Ascending aorta (tissue), 2 donors: ENCODE results near the gene MEGF11. TPM values are rescaled to one million over a fixed set of nuclear protein-coding genes. Genes with fewer than 3 reads are reported as not detected.

Experiments used
- DNase-seq, 2 donors: peaks; one replicate each; pipeline ENCODE4 v3.0.0-alpha.2; 2019; ENCODE audit warnings: low spot score in 2 of 2
- H3K27ac ChIP-seq, 2 donors: fragments of 200-600 bp; sonication (generic); one replicate each; pipeline ENCODE4 v1.5.1; 2016 to 2017; ENCODE audit warnings: mild to moderate bottlenecking in 1 of 2
- H3K27me3 ChIP-seq: fragments of 200-600 bp; sonication (generic); one replicate; pipeline ENCODE4 v1.5.1; 2017
- H3K36me3 ChIP-seq, 2 donors: fragments of 200-600 bp; sonication (generic); one replicate each; pipeline ENCODE4 v1.5.1; 2016
- H3K4me1 ChIP-seq, 2 donors: fragments of 200-600 bp; sonication (generic); one replicate each; pipeline ENCODE4 v1.5.1; 2016 to 2017; ENCODE audit warnings: mild to moderate bottlenecking in 1 of 2
- H3K4me3 ChIP-seq, 2 donors: fragments of 200-600 bp; sonication (generic); one replicate each; pipeline ENCODE4 v1.5.1; 2016 to 2017; ENCODE audit warnings: mild to moderate bottlenecking in 1 of 2
- H3K9me3 ChIP-seq, 2 donors: fragments of 200-600 bp; sonication (generic); one replicate each; pipeline ENCODE4 v1.5.1; 2016
- intact Hi-C: fragments of 100-400 bp; cut with DNase I; formaldehyde crosslinking; loops from one replicate; pipeline ENCODE4 v1.15.1; 2023
- total RNA-seq: library from RNA; depleted of rRNA; stranded (reverse); fragments of >200 nt; gene quantifications from one replicate; pipeline ENCODE4 v1.1.0, GENCODE V29; 2016
- TF ChIP-seq, protein P1 (sequence below), 3 experiments: fragments of 200-600 bp in 2 of 3; fragments of 450-650 bp in 1 of 3; sonication (generic) in 2 of 3; IDR thresholded peaks; one replicate each; pipeline ENCODE4 v1.5.1; 2016 to 2019; ENCODE audit warnings: antibody characterized with exemption in 3 of 3, mild to moderate bottlenecking in 1 of 3, moderate library complexity in 1 of 3

MEGF11 gene
- total RNA-seq, 1 donor from 2014 or later, result not detected

DNA sequence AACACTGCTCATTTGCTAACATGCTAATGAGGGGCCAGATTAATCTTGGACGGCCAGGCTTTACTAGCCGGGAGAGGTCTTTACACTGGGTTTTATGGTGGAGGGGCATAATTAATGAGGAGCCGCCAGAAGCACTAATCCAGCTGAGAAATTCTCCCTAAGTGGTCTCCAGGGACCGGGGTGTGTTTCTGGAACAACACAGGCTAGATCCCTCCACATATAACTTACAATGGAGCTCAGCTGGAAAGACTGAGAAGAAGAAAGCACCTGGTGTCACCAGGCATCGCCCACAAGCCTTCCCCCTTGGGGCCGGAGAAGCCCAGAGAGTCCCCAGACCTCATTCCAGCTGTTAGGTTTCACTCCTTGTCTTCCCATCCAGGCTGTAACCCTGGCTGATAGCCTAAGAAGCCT is 127.5 kb downstream of the MEGF11 start:
- Histone ChIP-seq H3K27me3 (no peaks in the 10 kb centered on the region), H3K4me3 (no peak overlapping the region), H3K36me3 (no peaks in the 10 kb centered on the region), H3K9me3 (no peaks in the 10 kb centered on the region), H3K4me1 (no peaks in the 10 kb centered on the region), H3K27ac (no peak overlapping the region)
- TF ChIP-seq, protein P1, sequence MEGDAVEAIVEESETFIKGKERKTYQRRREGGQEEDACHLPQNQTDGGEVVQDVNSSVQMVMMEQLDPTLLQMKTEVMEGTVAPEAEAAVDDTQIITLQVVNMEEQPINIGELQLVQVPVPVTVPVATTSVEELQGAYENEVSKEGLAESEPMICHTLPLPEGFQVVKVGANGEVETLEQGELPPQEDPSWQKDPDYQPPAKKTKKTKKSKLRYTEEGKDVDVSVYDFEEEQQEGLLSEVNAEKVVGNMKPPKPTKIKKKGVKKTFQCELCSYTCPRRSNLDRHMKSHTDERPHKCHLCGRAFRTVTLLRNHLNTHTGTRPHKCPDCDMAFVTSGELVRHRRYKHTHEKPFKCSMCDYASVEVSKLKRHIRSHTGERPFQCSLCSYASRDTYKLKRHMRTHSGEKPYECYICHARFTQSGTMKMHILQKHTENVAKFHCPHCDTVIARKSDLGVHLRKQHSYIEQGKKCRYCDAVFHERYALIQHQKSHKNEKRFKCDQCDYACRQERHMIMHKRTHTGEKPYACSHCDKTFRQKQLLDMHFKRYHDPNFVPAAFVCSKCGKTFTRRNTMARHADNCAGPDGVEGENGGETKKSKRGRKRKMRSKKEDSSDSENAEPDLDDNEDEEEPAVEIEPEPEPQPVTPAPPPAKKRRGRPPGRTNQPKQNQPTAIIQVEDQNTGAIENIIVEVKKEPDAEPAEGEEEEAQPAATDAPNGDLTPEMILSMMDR (IDR thresholded peaks at IDR 0.05), result no peak
- DNase-seq, result no peak
- intact Hi-C loops, result no loop called here

DNA sequence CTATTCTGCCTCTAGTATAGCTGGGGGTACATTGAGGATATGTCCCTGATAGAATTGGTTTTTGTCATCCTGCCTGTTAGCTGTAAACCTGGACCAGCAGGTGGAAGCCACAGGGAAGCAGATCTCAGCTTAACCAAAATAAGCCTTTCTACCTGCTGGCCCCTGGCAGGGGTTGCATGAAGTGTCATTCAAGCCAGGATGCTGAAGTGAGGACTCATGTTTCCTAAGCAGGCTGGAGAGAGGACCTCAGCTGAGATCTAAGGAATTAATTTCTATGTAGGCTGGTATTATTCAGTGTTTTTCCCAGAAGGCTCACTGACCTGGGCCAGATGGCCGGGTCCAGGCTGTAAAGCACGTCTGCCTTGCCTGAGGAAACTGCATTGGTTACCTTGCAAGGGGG is 128.9 kb downstream of the MEGF11 start:
- intact Hi-C loops, result no loop called here

DNA sequence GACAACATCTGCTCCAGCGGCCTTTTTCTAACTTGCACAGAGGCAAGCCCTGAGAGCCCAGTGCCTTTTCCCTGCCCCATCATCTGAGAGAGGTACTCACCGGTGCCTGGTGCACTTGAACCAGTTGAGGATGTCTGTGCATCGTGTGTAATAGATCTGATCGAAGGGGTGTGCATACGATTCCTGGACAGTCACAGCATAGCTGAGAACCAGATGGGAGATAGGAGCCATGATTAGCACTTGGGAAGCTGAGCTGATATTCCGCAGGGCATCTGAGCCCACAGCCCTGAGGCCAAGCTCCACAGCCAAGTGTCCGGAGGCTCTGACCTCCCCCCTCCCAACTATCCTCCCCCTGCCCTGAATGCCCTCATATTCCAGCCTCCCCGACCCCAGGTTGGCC is 129.8 kb downstream of the MEGF11 start:
- Histone ChIP-seq H3K4me1 (no peaks in the 10 kb centered on the region), H3K27me3 (no peaks in the 10 kb centered on the region), H3K4me3 (no peak overlapping the region), H3K36me3 (no peaks in the 10 kb centered on the region), H3K27ac (no peak overlapping the region), H3K9me3 (no peaks in the 10 kb centered on the region)
- TF ChIP-seq, protein P1 (IDR thresholded peaks at IDR 0.05), result no peak
- intact Hi-C loops, result no loop called here
- no peak for DNase-seq

More for the DNA sequence above, 128.9 kb downstream of the MEGF11 start:
- Histone ChIP-seq H3K27ac (no peak overlapping the region), H3K27me3 (no peaks in the 10 kb centered on the region), H3K9me3 (no peaks in the 10 kb centered on the region), H3K4me3 (no peak overlapping the region), H3K36me3 (no peaks in the 10 kb centered on the region), H3K4me1 (no peaks in the 10 kb centered on the region)
- no peak for DNase-seq
- TF ChIP-seq, protein P1 (IDR thresholded peaks at IDR 0.05), result no peak

DNA sequence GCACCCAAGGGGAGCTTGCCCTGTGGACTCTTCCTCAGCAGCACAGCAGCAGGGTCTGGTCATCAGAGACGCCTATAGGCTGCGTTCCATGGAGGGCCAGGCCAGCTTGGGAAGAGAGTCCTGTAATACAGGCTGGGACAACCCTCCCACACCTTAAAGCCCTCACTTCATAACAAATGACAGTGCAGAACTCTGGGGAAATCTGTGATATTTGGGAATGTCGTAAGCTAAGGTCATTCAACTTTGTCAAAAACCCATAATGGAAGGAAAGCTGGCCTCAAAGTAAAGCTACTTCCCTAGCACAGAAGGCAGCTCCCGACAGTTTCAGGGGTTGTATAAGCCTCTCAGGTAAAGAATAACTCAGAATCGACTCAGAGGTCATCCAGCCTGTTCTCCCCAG is 133.1 kb downstream of the MEGF11 start:
- intact Hi-C loops, result no loop called here
- TF ChIP-seq, protein P1 (IDR thresholded peaks at IDR 0.05), result no peak
- Histone ChIP-seq H3K27ac (no peak overlapping the region), H3K4me1 (no peaks in the 10 kb centered on the region), H3K36me3 (no peaks in the 10 kb centered on the region), H3K9me3 (no peaks in the 10 kb centered on the region), H3K27me3 (no peaks in the 10 kb centered on the region), H3K4me3 (no peak overlapping the region)
- no peak for DNase-seq

DNA sequence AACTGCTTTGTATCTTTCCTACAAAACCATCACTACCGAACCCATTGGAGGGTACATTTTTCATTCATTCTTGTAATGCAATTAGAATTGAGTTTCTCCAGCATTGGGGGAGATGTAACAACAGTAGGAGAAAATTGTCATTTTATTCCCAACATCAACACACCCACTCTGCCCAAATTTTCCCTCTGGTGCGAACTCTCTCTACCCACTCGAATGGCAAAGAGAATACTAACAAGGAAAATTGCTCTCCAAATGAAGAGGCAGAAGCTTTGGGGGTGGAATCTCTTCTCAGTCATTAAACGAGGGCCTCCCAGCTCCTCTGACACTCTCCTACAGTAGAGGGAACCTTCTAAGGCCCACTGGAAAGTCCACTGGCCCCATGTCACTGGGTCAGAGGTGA is 135.7 kb downstream of the MEGF11 start:
- no peaks in the 10 kb centered on the region for H3K4me1 ChIP-seq
- H3K9me3 ChIP-seq, result no peaks in the 10 kb centered on the region
- TF ChIP-seq, protein P1 (IDR thresholded peaks at IDR 0.05), result no peak
- H3K36me3 ChIP-seq, result no peaks in the 10 kb centered on the region
- intact Hi-C loops, result no loop called here
- H3K4me3 ChIP-seq, result no peak overlapping the region
- no peak overlapping the region for H3K27ac ChIP-seq
- no peaks in the 10 kb centered on the region for H3K27me3 ChIP-seq
- DNase-seq, result no peak

DNA sequence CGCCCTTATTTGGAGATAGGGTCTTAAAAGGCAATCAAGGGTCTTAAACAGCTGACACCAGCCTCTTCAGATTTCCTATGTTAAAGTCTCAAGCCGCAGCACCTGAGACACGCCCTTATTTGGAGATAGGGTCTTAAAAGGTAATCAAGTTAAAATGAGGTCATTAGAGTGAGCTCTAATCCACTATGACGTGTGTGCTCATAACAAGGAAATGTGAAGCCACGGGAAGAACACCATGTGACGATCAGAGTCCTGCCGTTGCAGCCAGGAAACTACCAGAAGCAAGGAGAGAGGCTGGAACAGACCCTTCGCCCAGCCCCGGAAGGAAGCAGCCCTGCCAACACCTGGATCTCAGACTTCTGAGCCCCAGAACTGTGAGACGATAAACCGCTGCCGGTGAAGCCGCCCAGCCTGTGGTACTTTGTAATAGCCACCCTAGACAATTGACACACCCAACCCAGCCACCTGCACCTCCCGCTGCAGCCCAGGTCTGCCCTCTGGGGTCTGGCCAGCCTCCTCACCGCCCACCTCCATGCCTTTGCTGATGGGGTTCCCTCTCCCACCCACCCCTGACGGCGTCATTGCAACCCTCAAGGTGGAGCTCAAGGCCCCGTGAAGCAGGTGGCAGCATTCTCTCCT is 137.9 kb downstream of the MEGF11 start:
- Histone ChIP-seq H3K9me3 (no peaks in the 10 kb centered on the region), H3K4me3 (no peak overlapping the region), H3K4me1 (no peaks in the 10 kb centered on the region), H3K36me3 (no peaks in the 10 kb centered on the region), H3K27me3 (no peaks in the 10 kb centered on the region), H3K27ac (no peak overlapping the region)
- intact Hi-C loops, result no loop called here
- DNase-seq, result no peak
- TF ChIP-seq, protein P1 (IDR thresholded peaks at IDR 0.05), result no peak
